HepG2 (cell line): ENCODE data around the gene MEDAG.

Source experiments
- CTCF ChIP-seq: sonication (generic); formaldehyde crosslinking; IDR thresholded peaks from 2 replicates; pipeline ENCODE4 v1.5.0; 2020; ENCODE audit warnings: mild to moderate bottlenecking, missing genetic modification reagents, moderate library complexity
- HDAC2 ChIP-seq: sonication (generic); formaldehyde crosslinking; IDR thresholded peaks from 2 replicates; pipeline ENCODE4 v1.4.0; 2020; ENCODE audit warnings: missing genetic modification reagents
- ONECUT2 ChIP-seq: sonication (generic); formaldehyde crosslinking; IDR thresholded peaks from 2 replicates; pipeline ENCODE4 v1.4.0; 2020; ENCODE audit warnings: missing genetic modification reagents
- SETDB1 ChIP-seq: sonication (generic); formaldehyde crosslinking; IDR thresholded peaks from 2 replicates; pipeline ENCODE4 v1.5.1; 2020; ENCODE audit warnings: missing genetic modification reagents, mild to moderate bottlenecking, borderline replicate concordance
- SMAD3 ChIP-seq: sonication (generic); formaldehyde crosslinking; IDR thresholded peaks from 2 replicates; pipeline ENCODE4 v1.4.0; 2020; ENCODE audit warnings: missing genetic modification reagents
- USF2 ChIP-seq, 2 experiments: sonication (generic) in 1 of 2; formaldehyde crosslinking in 1 of 2; IDR thresholded peaks; 2 replicates each; pipeline versions ENCODE4 v1.5.1 to v1.6.1; 2011 to 2020; ENCODE audit warnings: borderline replicate concordance in 1 of 2, low read depth in 1 of 2, low read length in 1 of 2, mild to moderate bottlenecking in 1 of 2, missing genetic modification reagents in 1 of 2, moderate library complexity in 1 of 2

- TF ChIP-seq SMAD3 (no peak), CTCF (no peak), ONECUT2 (CRISPR knock-in tag) (no peak), USF2 (IDR thresholded peaks at IDR 0.05; ENCODE audit: low read depth, low read length) (no peak), USF2 (CRISPR knock-in tag; IDR thresholded peaks at IDR 0.05; ENCODE audit: borderline replicate concordance) (no peak), SETDB1 (CRISPR knock-in tag) (no peak), HDAC2 (CRISPR knock-in tag) (no peak)
Measured at GRCh38 chr13:30880856-30881155, 25.3 kb upstream of the MEDAG start.
